LNCaP clone FGC (cell line): Measurements from ENCODE around the gene PAPOLB.

Experiments used
- DNase-seq: peaks from one replicate; pipeline ENCODE4 v3.0.0-alpha.2; 2011; ENCODE audit warnings: low read depth
- H3K4me3 ChIP-seq: 2 replicates; pipeline ENCODE4 v1.5.1; 2011; ENCODE audit warnings: mild to moderate bottlenecking, low read depth, low read length, control low read depth
- TF ChIP-seq, protein P1 (sequence below): IDR thresholded peaks from 2 replicates; pipeline ENCODE4 v1.5.1; 2012; ENCODE audit warnings: mild to moderate bottlenecking; ENCODE audit not compliant: control insufficient read depth, insufficient read depth; ENCODE audit errors: extremely low read depth

Gene PAPOLB

DNA sequence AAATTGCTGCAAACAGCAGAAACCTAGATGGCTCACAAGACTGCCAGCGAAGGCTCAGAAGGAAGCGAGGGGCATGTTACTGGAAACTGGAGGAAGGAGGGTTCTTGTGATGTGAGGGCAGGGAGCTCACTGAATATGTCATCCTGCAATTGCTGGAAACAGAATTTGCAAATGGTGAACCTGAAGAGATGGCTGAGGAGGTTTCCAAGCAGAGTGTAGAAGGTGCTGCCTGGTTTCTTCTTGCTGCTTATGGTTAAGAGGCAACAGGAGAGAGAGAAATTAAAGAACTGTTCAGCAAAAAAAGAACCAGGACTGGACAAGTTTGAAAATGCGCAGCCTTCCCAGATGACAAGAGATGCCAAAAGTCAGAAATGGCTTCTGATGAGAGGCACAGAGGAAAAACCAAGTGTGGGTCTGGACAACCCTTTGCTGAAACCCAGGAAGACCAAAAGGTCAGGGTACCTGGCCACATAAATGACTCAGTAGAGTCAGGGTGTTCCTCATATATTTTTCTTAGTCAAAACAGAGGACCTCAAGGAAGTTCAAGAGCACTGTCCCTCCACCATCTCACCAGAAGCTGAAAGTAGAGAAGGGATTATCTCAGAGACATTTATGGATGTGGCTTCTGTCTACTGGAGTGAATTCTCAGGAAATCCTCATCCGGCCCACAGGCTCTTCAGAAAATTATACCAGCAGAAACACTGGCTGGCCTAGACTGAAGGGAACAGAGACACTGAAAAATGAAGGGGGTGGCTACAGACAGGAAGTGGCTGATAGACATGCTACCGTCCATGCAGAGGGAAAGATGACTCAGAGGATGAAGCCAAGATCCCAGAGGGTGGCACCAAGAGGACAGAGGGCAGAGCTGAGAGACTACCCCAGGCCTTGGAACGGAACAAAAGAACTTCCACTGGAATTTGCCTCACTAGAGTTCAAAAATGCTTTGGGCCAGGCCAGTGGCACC, 10.1 kb downstream of the PAPOLB start:
- TF ChIP-seq, protein P1, sequence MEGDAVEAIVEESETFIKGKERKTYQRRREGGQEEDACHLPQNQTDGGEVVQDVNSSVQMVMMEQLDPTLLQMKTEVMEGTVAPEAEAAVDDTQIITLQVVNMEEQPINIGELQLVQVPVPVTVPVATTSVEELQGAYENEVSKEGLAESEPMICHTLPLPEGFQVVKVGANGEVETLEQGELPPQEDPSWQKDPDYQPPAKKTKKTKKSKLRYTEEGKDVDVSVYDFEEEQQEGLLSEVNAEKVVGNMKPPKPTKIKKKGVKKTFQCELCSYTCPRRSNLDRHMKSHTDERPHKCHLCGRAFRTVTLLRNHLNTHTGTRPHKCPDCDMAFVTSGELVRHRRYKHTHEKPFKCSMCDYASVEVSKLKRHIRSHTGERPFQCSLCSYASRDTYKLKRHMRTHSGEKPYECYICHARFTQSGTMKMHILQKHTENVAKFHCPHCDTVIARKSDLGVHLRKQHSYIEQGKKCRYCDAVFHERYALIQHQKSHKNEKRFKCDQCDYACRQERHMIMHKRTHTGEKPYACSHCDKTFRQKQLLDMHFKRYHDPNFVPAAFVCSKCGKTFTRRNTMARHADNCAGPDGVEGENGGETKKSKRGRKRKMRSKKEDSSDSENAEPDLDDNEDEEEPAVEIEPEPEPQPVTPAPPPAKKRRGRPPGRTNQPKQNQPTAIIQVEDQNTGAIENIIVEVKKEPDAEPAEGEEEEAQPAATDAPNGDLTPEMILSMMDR, result no peak
- H3K4me3 ChIP-seq, result no peak overlapping the region
- no peak for DNase-seq

DNA sequence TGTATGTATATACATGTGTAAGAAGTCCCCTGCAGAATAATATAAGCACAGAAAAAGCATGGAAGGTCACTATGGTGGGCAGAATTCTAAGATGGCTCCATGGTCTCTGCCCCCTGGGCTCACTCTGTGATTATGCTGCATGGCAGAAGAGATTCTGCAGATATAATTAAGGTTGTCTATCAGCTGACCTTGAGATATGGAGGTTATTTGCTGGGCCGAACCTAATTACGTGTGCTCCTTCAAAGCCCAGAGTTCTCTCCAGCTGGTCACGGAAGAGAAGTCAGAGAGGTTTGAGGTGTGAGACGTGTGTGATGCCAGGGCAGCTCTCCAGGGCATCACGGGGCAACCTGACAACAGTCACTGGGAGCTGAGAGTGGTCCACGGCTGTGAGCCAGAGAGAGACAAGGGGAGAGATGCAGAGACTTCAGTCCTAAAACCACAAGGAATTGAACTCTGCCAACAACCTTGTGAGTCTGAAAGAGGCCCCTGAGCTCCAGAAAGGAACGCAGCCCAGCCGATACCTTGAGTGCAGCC, 11.5 kb downstream of the PAPOLB start:
- DNase-seq, result no peak
- TF ChIP-seq, protein P1, result no peak
- no peak overlapping the region for H3K4me3 ChIP-seq

DNA sequence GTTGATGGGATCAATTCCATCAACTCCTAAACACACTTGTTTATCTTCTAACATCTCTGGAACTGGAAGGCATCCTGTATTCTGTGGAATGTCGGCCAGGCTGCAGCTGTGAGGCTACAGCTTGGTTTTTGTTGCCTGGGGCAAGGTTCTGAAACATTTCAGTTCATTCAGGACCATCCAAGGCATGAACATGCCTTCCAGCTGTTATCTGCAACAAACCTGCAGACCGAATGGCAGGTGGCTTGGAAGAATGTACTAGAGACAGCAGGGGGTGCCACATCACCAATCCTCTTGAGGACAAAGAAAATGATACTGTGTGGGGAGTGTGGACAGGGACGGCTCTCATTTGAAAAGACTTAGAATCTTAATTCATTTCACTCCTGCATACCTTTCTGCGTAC, 12.4 kb downstream of the PAPOLB start:
- peak; percentile 55 for DNase-seq
- no peak overlapping the region for H3K4me3 ChIP-seq
- TF ChIP-seq, protein P1, result peak; percentile 83

DNA sequence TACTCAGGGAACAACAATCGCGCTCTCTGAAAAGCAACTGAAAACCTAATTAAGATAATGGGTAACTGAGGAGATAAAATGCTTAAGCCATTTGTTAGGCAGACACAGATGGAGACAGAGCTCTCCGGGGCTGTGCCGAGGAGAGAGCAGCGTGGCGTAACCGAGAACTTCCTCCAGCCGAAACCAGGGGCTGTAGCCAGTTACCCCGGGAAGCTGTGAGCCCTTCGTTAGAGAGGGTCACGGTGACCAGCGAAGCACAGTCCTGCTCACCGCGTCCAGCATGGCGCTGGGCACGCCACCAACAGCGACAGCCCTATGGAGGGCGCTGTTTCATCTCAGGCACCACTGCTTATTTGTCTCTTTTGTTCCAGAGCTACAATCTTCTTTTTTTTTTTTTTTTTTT, 16.1 kb downstream of the PAPOLB start:
- H3K4me3 ChIP-seq, result no peak overlapping the region
- no peak for DNase-seq
- TF ChIP-seq, protein P1, result peak; percentile 8; the same call in 1 of the 2 replicates

DNA sequence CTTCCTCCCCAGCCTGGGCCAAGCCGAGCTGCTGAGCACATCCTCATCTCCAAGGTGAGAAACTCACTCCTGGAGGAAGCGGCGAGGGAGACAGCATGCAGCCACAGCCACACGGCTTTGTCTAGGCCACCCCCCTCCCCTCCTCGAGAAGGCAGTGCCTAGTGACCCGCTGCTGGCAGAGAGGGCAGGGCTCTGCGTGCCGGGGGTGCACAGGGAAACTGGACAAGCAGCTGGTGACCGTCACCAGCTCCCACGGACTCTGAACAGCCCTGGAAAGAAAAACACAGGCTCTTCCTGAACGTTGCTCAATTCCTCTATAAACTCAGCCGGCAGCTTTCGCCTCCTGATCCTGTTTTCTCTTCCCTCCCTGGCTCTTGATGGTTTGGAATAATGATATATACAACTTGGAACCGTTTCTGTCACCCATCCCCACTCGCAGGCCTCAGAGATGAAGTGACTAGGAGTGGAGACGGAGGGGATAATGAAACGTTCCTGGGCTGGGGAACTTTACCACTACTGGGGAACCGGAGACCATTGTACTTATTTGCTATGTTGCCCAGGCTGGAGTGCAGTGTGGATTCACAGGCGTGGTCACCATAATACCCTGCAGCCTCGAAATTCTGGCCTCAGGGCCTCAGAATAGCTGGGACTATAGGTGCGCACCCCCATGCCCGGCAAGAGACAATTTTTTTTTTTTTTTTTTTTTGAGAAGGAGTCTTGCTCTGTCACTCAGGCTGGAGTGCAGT, 19.3 kb downstream of the PAPOLB start:
- no peak overlapping the region for H3K4me3 ChIP-seq
- no peak for DNase-seq
- TF ChIP-seq, protein P1, result no peak

DNA sequence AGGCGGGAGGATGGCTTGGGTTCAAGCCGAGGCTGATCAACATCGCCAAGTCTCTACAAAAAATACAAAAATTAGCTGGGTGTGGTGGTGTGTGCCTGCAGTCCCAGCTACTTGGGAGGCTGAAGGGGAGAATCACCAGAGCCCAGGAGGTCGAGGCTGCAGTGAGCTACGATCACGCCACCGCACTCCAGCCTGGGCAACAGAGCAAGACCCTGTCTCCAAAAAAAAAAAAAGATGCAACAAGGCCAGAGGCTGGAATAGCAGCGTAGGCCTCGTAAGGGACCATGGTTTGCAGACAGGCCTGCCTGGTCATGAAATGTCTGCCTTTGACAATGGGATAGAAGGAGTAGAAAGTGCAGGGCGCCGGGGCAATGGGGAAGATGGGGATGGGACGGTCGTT, 20.0 kb downstream of the PAPOLB start:
- DNase-seq, result no peak
- TF ChIP-seq, protein P1, result no peak
- no peak overlapping the region for H3K4me3 ChIP-seq
